PFSK-1 (cell line): Measurements from ENCODE around the gene TYRP1.

ENCODE experiments used
- FOXP2 ChIP-seq: optimal IDR thresholded peaks from 2 replicates; pipeline ENCODE3; 2011; ENCODE audit warnings: borderline replicate concordance, control low read depth, inconsistent platforms; ENCODE audit not compliant: insufficient read depth; ENCODE audit errors: extremely low read length, extremely low read depth
- POLR2AphosphoS5 ChIP-seq: IDR thresholded peaks from 2 replicates; pipeline ENCODE4 v1.6.1; 2012; ENCODE audit warnings: low read depth, mild to moderate bottlenecking, control low read depth, low read length, moderate library complexity
- SIN3A ChIP-seq: IDR thresholded peaks from 2 replicates; pipeline ENCODE4 v1.6.1; 2012; ENCODE audit warnings: mild to moderate bottlenecking, low read length, moderate library complexity, borderline replicate concordance; ENCODE audit not compliant: insufficient read depth
- TAF1 ChIP-seq: IDR thresholded peaks from 2 replicates; pipeline ENCODE4 v1.6.1; 2012; ENCODE audit warnings: low read length, control low read depth, borderline replicate concordance; ENCODE audit not compliant: insufficient read depth
- TF ChIP-seq, protein P1 (sequence below), 2 experiments: IDR thresholded peaks; 2 replicates each; pipeline versions ENCODE4 v1.6.1 to v1.8.0; 2011 to 2012; ENCODE audit warnings: low read depth in 2 of 2, low read length in 2 of 2, control low read depth in 1 of 2, inconsistent platforms in 1 of 2, mild to moderate bottlenecking in 1 of 2, moderate library complexity in 1 of 2; ENCODE audit not compliant: insufficient read depth in 1 of 2

The TYRP1 gene

DNA sequence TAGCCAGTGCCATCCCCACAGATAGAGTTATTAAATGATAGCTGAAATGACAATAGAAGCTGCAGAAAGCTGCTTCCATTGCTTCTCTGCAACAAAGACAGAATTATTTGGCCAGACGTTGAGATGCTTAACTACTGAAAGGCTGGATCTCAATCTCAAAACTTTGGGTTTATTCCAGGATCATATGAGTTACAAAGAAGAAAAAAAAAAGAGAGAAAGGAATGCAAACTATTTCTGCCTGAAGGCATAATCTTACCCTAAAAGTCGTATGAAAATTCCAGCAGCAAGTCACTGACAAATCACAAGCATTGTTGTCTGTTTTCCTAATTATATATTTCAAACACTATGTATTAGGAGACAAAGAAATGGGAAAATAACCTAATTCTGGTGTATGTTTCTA, 12.8 kb upstream of the TYRP1 start:
- TF ChIP-seq SIN3A, result no peak
- no peak for TF ChIP-seq FOXP2
- TF ChIP-seq TAF1, result no peak
- TF ChIP-seq, protein P1, sequence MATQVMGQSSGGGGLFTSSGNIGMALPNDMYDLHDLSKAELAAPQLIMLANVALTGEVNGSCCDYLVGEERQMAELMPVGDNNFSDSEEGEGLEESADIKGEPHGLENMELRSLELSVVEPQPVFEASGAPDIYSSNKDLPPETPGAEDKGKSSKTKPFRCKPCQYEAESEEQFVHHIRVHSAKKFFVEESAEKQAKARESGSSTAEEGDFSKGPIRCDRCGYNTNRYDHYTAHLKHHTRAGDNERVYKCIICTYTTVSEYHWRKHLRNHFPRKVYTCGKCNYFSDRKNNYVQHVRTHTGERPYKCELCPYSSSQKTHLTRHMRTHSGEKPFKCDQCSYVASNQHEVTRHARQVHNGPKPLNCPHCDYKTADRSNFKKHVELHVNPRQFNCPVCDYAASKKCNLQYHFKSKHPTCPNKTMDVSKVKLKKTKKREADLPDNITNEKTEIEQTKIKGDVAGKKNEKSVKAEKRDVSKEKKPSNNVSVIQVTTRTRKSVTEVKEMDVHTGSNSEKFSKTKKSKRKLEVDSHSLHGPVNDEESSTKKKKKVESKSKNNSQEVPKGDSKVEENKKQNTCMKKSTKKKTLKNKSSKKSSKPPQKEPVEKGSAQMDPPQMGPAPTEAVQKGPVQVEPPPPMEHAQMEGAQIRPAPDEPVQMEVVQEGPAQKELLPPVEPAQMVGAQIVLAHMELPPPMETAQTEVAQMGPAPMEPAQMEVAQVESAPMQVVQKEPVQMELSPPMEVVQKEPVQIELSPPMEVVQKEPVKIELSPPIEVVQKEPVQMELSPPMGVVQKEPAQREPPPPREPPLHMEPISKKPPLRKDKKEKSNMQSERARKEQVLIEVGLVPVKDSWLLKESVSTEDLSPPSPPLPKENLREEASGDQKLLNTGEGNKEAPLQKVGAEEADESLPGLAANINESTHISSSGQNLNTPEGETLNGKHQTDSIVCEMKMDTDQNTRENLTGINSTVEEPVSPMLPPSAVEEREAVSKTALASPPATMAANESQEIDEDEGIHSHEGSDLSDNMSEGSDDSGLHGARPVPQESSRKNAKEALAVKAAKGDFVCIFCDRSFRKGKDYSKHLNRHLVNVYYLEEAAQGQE (IDR thresholded peaks at IDR 0.05; ENCODE audit: insufficient read depth in 1 of 2, low read depth in 2 of 2, low read length in 2 of 2), result no peak
- no peak for TF ChIP-seq POLR2AphosphoS5

DNA sequence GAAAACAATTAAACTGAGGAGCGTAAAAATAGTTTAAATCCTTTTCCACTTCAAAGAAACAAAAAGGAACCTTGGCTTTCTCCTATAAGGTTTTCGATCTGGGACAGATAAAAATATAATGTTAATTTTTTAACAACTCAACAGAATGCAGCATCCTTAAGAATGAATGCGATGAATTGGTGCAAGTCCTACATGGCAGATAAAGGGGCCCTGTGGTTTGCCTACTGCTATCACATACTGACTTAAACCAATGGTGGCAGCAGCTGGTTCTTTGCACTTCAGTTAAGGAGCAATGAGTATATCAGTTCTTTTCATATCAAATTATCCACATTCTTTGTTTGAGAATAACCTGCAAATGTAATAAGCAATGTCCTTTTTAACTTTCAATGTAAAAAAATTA, 12.4 kb upstream of the TYRP1 start:
- TF ChIP-seq FOXP2 (no peak), TAF1 (no peak), SIN3A (no peak), POLR2AphosphoS5 (no peak)
- TF ChIP-seq, protein P1 (IDR thresholded peaks at IDR 0.05; ENCODE audit: insufficient read depth in 1 of 2, low read depth in 2 of 2, low read length in 2 of 2), result no peak

DNA sequence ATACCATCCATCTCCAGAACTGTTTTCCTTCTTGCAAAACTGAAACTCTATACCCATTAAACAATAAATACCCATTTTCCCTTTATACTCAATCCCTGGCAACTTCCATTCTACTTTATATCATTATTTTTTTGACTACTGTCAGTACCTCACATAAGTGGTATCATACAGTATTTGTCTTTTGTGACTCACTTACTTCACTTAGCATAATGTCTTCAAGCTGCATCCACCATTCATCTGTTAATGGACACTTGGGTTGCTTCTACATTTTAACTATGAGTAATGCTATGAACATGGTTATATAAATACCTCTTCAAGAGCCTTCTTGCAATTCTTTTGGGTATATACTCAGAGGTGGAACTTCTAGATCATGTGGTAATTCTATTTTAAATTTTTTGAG, 11.6 kb upstream of the TYRP1 start:
- no peak for TF ChIP-seq FOXP2
- no peak for TF ChIP-seq POLR2AphosphoS5
- no peak for TF ChIP-seq SIN3A
- TF ChIP-seq TAF1, result no peak
- TF ChIP-seq, protein P1 (IDR thresholded peaks at IDR 0.05; ENCODE audit: insufficient read depth in 1 of 2, low read depth in 2 of 2, low read length in 2 of 2), result no peak

DNA sequence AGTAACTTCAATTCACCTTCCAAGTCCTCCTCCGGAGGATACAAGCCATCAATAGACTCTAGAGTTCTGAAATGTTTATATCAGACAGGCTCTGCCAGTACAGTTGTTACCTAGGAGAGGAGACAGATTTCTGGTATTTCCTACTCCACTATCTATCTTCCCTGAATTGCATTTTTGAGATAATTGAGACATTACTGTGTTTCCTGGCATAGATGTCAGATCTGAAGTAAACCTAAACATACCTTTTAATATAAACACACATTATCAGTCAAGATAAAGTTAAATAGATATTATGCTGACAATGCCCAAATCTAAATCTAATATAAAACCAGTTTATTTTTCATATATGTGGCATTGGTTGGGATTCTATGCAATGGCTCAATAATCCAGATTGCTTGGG, 8.2 kb upstream of the TYRP1 start:
- TF ChIP-seq FOXP2 (no peak), SIN3A (no peak), TAF1 (no peak), POLR2AphosphoS5 (no peak)
- TF ChIP-seq, protein P1 (IDR thresholded peaks at IDR 0.05; ENCODE audit: insufficient read depth in 1 of 2, low read depth in 2 of 2, low read length in 2 of 2), result no peak

DNA sequence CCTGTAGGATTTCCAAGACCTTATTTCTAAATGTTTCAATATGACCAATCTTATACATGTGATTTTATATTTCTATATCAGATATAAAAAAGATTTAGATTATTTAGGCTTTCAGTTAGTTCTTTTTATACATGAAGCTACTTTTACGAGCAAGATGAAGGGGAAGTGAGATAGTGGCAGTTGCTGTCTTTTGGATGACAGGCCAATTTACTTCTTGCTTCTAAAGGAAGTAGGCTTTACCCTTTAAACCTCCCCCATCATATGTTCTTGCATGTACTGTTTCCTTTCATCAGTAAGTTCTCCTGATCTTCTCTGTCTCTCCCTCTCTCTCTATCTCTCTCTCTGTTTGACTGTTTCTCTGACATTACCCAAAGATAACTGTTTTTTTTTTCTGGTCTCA, 4.0 kb upstream of the TYRP1 start:
- TF ChIP-seq SIN3A (no peak), FOXP2 (no peak), POLR2AphosphoS5 (no peak), TAF1 (no peak)
- TF ChIP-seq, protein P1 (IDR thresholded peaks at IDR 0.05; ENCODE audit: insufficient read depth in 1 of 2, low read depth in 2 of 2, low read length in 2 of 2), result no peak
